C4-2B (cell line): Measurements from ENCODE around the gene CELSR1.

ENCODE experiments used
- ZFX ChIP-seq: fragments of 450-650 bp; IDR thresholded peaks from 2 replicates; pipeline ENCODE4 v1.6.1; 2017
- TF ChIP-seq, protein P1 (sequence below): fragments of 450-650 bp; conservative IDR thresholded peaks from 2 replicates; pipeline ENCODE4 v1.5.1; 2017; ENCODE audit warnings: mild to moderate bottlenecking

DNA sequence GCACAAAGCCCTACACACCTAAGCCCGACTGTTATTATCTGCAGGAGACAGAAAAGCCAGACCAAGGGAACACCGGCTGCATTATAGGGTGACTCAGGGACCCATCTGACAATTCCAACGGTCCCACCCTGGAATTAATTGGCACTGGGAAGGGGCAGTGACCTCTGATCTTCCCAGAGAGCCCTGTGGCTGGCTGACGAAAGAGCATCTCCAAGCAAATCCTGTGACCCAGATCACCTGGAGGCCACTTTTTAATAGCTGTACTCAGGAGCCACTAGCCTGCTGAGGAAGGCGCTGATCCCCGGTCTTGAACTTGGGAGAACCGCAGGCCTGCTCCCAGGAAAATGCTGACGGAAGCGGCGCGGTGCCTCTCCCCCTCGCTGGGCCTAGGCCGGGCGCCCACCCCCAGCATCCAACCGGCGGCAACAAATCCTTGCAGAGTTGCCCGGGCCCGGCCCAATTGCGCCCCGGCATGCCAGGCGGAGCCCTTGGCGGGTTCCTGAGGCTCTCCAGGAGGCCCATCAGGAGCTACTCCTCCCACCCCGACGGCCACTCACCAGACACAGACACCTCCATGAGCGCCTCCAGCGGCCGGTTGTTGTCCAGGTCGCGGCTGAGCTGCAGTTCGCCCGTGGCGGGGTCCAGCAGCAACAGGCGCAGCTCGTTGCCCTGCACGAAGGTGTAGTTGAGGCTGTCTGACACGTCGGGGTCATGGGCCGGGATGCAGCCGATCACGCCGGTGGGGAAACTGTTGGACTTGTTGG, 4.2 kb downstream of the CELSR1 start:
- TF ChIP-seq, protein P1, sequence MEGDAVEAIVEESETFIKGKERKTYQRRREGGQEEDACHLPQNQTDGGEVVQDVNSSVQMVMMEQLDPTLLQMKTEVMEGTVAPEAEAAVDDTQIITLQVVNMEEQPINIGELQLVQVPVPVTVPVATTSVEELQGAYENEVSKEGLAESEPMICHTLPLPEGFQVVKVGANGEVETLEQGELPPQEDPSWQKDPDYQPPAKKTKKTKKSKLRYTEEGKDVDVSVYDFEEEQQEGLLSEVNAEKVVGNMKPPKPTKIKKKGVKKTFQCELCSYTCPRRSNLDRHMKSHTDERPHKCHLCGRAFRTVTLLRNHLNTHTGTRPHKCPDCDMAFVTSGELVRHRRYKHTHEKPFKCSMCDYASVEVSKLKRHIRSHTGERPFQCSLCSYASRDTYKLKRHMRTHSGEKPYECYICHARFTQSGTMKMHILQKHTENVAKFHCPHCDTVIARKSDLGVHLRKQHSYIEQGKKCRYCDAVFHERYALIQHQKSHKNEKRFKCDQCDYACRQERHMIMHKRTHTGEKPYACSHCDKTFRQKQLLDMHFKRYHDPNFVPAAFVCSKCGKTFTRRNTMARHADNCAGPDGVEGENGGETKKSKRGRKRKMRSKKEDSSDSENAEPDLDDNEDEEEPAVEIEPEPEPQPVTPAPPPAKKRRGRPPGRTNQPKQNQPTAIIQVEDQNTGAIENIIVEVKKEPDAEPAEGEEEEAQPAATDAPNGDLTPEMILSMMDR = no peak
- TF ChIP-seq ZFX = no peak
